Effector memory CD8-positive, alpha-beta T cell (primary cell): ENCODE measurements around the gene PAPSS1.

Experiments
- ATAC-seq: fragments of 150-1000 bp; cut with Tn5 transposase; replicated peaks from 2 replicates; pipeline ENCODE4 v1.10.0; 2021; ENCODE audit warnings: mild to moderate bottlenecking, moderate library complexity
- DNase-seq, 3 experiments: peaks; one replicate each; pipeline ENCODE4 v3.0.0; 2021
- H3K27ac Mint-ChIP-seq, 2 donors: one replicate each; pipeline ENCODE4 v1.8.0; 2022; ENCODE audit warnings: mild to moderate bottlenecking in 2 of 2, mixed read lengths in 2 of 2, moderate library complexity in 2 of 2
- H3K27me3 Mint-ChIP-seq, 2 donors: one replicate each; pipeline ENCODE4 v1.8.0; 2022; ENCODE audit warnings: mixed read lengths in 2 of 2
- H3K36me3 Mint-ChIP-seq: one replicate; pipeline ENCODE4 v1.8.0; 2022; ENCODE audit warnings: mild to moderate bottlenecking, moderate library complexity, mixed read lengths; ENCODE audit not compliant: insufficient read depth
- H3K4me1 Mint-ChIP-seq, 2 donors: one replicate each; pipeline ENCODE4 v1.8.0; 2022; ENCODE audit warnings: low read depth in 2 of 2, mixed read lengths in 2 of 2
- H3K4me3 Mint-ChIP-seq, 2 donors: one replicate each; pipeline ENCODE4 v1.8.0; 2022; ENCODE audit warnings: mild to moderate bottlenecking in 2 of 2, mixed read lengths in 2 of 2, moderate library complexity in 2 of 2
- H3K9me3 Mint-ChIP-seq, 2 donors: one replicate each; pipeline ENCODE4 v1.8.0; 2022; ENCODE audit warnings: mixed read lengths in 2 of 2

Gene PAPSS1

DNA sequence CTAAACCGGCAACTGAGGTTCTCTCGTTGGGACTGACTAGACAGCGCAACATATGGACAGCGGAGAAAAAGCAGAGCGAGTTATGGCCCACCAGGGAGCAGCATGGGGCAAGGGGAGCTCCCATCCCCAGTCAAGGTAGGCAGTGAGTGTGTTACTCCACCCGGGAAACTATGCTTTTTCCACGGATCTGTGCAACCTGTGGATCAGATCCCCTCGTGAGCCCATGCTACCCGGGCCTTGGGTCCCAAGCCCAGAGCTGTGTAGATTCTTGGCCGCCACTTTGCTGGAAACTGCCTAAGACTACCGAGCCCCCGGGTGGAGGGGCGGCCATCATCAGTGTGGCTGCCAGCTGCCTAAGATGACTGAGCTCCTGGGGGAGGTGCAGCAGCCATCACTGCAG lies 140.9 kb downstream of the PAPSS1 start:
- H3K27ac Mint-ChIP-seq = no peak overlapping the region
- H3K4me1 Mint-ChIP-seq = no peaks in the 10 kb centered on the region
- peaks cover 25 to 39% of the 10 kb centered on the region in 2 donors for H3K27me3 Mint-ChIP-seq
- peaks cover 0 to 3% of the 10 kb centered on the region in 2 donors for H3K9me3 Mint-ChIP-seq
- DNase-seq (no peak), ATAC-seq (no peak)
- no peak overlapping the region for H3K4me3 Mint-ChIP-seq
- no peaks in the 10 kb centered on the region for H3K36me3 Mint-ChIP-seq

DNA sequence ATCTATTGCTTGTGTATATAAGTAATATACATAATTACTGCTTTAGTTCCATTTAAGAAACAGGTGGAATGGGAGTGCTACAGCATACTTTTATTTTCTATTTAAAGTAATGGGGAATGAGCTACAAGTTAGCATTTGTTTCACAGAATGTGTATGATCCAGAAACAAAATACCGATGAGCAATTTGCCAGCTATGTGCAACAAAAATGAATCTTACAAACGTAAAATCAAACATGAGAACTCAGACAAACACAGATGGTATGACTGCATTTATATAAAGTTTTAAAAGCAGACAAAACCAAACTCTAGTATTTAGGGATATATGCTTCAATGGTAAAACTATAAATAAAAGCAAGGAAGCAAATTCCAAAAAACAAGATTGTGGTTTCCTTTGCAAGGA lies 141.7 kb downstream of the PAPSS1 start:
- H3K4me1 Mint-ChIP-seq = no peaks in the 10 kb centered on the region
- no peak overlapping the region for H3K27ac Mint-ChIP-seq
- H3K9me3 Mint-ChIP-seq = peaks cover 0 to 3% of the 10 kb centered on the region in 2 donors
- no peaks in the 10 kb centered on the region for H3K36me3 Mint-ChIP-seq
- ATAC-seq (no peak), DNase-seq (no peak)
- peaks cover 25 to 39% of the 10 kb centered on the region in 2 donors for H3K27me3 Mint-ChIP-seq
- H3K4me3 Mint-ChIP-seq = no peak overlapping the region

GRCh38 chr4:107577743-107578142 lies 142.3 kb downstream of the PAPSS1 start:
- Mint-ChIP-seq H3K9me3 (peaks cover 0 to 3% of the 10 kb centered on the region in 2 donors), H3K4me3 (no peak overlapping the region), H3K36me3 (no peaks in the 10 kb centered on the region), H3K27me3 (peaks cover 25 to 39% of the 10 kb centered on the region in 2 donors), H3K27ac (no peak overlapping the region), H3K4me1 (no peaks in the 10 kb centered on the region)
- ATAC-seq (no peak), DNase-seq (no peak)

- ATAC-seq (no peak), DNase-seq (no peak)
- peaks cover 25 to 28% of the 10 kb centered on the region in 2 donors for H3K27me3 Mint-ChIP-seq
- no peaks in the 10 kb centered on the region for H3K36me3 Mint-ChIP-seq
- no peak overlapping the region for H3K27ac Mint-ChIP-seq
- H3K4me1 Mint-ChIP-seq = no peaks in the 10 kb centered on the region
- H3K4me3 Mint-ChIP-seq = no peak overlapping the region
- H3K9me3 Mint-ChIP-seq = no peaks in the 10 kb centered on the region
Observed at GRCh38 chr4:107575243-107575642, 144.8 kb downstream of the PAPSS1 start.

DNA sequence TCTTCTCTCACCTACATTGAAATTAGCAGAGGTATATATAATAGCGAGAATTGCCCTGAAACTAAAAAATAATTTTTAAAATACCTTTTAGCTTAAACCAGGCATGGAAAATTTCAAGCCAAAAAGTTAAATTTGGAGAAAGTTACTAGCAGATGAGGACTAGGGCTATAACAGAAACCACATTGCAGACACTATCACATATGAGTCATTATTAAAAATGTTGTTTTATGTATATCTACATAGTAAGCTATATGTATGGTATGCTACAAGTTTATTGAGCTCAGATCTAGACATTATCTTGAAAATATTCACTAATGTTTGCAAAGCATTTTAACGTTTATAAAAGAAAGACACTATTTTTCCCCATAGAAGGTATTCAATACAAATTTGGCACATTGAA lies 147.8 kb downstream of the PAPSS1 start:
- H3K27ac Mint-ChIP-seq = no peak overlapping the region
- peaks cover 16% of the 10 kb centered on the region in 2 donors for H3K27me3 Mint-ChIP-seq
- H3K4me1 Mint-ChIP-seq = no peaks in the 10 kb centered on the region
- no peak for DNase-seq
- H3K4me3 Mint-ChIP-seq = no peak overlapping the region
- ATAC-seq = no peak
- no peaks in the 10 kb centered on the region for H3K9me3 Mint-ChIP-seq
- H3K36me3 Mint-ChIP-seq = no peaks in the 10 kb centered on the region

- H3K36me3 Mint-ChIP-seq = no peaks in the 10 kb centered on the region
- ATAC-seq = no peak
- DNase-seq = no peak
- H3K27ac Mint-ChIP-seq = no peak overlapping the region
- H3K27me3 Mint-ChIP-seq = peaks cover 13 to 14% of the 10 kb centered on the region in 2 donors
- no peaks in the 10 kb centered on the region for H3K4me1 Mint-ChIP-seq
- H3K4me3 Mint-ChIP-seq = no peak overlapping the region
- H3K9me3 Mint-ChIP-seq = no peaks in the 10 kb centered on the region
Observed at GRCh38 chr4:107570952-107571351, 149.1 kb downstream of the PAPSS1 start.

GRCh38 chr4:107564326-107564725 lies 155.7 kb downstream of the PAPSS1 start:
- no peak for DNase-seq
- Mint-ChIP-seq H3K4me3 (no peak overlapping the region), H3K9me3 (peaks cover 0 to 8% of the 10 kb centered on the region in 2 donors), H3K27me3 (peaks cover 11 to 14% of the 10 kb centered on the region in 2 donors), H3K27ac (no peak overlapping the region), H3K4me1 (no peaks in the 10 kb centered on the region), H3K36me3 (no peaks in the 10 kb centered on the region)
- ATAC-seq = no peak
